ENCODE measurements around the gene POU3F2. TPM values are rescaled to one million over a fixed set of nuclear protein-coding genes. Genes with fewer than 3 reads are reported as not detected.

Gene POU3F2
- total and polyA plus RNA-seq, 9 of the 15 experiments (the other 6 are each of a cell fraction or from before 2014, with no cell fraction given), result 0.08 to 0.46 (median 0.36) TPM

DNA sequence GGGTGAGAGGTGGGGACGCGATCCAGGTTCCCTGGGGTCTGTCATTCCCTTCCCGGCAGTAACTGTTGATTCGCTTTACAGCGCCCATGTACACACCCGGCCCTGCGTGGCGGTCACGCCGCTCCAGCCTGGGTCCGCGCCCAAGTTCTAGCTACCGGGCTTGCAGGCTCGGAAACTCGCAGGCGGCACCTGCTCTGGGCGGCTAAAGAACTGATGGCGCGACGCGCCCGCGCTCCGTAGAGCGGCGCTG, 1.4 kb upstream of the POU3F2 start:
- CTCF ChIA-PET (ENCODE audit: low intra/inter-chr PET ratio), result no interaction called here
- no peak for TF ChIP-seq PML (IDR thresholded peaks at IDR 0.05; ENCODE audit: low read length)
- no peak for TF ChIP-seq HCFC1 (IDR thresholded peaks at IDR 0.05; ENCODE audit: low read depth, low read length)
- TF ChIP-seq PHF20 (IDR thresholded peaks at IDR 0.05; ENCODE audit: partially characterized antibody), result no peak
- TF ChIP-seq, protein P1, sequence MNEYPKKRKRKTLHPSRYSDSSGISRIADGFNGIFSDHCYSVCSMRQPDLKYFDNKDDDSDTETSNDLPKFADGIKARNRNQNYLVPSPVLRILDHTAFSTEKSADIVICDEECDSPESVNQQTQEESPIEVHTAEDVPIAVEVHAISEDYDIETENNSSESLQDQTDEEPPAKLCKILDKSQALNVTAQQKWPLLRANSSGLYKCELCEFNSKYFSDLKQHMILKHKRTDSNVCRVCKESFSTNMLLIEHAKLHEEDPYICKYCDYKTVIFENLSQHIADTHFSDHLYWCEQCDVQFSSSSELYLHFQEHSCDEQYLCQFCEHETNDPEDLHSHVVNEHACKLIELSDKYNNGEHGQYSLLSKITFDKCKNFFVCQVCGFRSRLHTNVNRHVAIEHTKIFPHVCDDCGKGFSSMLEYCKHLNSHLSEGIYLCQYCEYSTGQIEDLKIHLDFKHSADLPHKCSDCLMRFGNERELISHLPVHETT (CRISPR knock-in tag; conservative IDR thresholded peaks at IDR 0.05 in 1 of 2, IDR thresholded peaks at IDR 0.05 in 1 of 2), result no peak
- TF ChIP-seq TCF3 (CRISPR knock-in tag; IDR thresholded peaks at IDR 0.05), result no peak
- TF ChIP-seq HEY1 (CRISPR knock-in tag; IDR thresholded peaks at IDR 0.05; ENCODE audit: borderline replicate concordance), result no peak
- TF ChIP-seq POLR3A (IDR thresholded peaks at IDR 0.05; ENCODE audit: borderline replicate concordance, extremely low read depth, insufficient read depth, insufficient read length), result no peak
- TF ChIP-seq, protein P2, sequence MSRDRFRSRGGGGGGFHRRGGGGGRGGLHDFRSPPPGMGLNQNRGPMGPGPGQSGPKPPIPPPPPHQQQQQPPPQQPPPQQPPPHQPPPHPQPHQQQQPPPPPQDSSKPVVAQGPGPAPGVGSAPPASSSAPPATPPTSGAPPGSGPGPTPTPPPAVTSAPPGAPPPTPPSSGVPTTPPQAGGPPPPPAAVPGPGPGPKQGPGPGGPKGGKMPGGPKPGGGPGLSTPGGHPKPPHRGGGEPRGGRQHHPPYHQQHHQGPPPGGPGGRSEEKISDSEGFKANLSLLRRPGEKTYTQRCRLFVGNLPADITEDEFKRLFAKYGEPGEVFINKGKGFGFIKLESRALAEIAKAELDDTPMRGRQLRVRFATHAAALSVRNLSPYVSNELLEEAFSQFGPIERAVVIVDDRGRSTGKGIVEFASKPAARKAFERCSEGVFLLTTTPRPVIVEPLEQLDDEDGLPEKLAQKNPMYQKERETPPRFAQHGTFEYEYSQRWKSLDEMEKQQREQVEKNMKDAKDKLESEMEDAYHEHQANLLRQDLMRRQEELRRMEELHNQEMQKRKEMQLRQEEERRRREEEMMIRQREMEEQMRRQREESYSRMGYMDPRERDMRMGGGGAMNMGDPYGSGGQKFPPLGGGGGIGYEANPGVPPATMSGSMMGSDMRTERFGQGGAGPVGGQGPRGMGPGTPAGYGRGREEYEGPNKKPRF (IDR thresholded peaks at IDR 0.05; ENCODE audit: low read depth, low read length), result no peak
- TF ChIP-seq, protein P3, sequence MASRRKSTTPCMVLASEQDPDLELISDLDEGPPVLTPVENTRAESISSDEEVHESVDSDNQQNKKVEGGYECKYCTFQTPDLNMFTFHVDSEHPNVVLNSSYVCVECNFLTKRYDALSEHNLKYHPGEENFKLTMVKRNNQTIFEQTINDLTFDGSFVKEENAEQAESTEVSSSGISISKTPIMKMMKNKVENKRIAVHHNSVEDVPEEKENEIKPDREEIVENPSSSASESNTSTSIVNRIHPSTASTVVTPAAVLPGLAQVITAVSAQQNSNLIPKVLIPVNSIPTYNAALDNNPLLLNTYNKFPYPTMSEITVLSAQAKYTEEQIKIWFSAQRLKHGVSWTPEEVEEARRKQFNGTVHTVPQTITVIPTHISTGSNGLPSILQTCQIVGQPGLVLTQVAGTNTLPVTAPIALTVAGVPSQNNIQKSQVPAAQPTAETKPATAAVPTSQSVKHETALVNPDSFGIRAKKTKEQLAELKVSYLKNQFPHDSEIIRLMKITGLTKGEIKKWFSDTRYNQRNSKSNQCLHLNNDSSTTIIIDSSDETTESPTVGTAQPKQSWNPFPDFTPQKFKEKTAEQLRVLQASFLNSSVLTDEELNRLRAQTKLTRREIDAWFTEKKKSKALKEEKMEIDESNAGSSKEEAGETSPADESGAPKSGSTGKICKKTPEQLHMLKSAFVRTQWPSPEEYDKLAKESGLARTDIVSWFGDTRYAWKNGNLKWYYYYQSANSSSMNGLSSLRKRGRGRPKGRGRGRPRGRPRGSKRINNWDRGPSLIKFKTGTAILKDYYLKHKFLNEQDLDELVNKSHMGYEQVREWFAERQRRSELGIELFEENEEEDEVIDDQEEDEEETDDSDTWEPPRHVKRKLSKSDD (conservative IDR thresholded peaks at IDR 0.05; ENCODE audit: low read length), result no peak
- no peak for TF ChIP-seq NCOA4 (IDR thresholded peaks at IDR 0.05; ENCODE audit: partially characterized antibody)
- no peak for TF ChIP-seq KDM4B (IDR thresholded peaks at IDR 0.05; ENCODE audit: borderline replicate concordance in 2 of 2, low read depth in 1 of 2)
- no peak for TF ChIP-seq EZH2 (IDR thresholded peaks at IDR 0.05; ENCODE audit: borderline replicate concordance, low read depth, low read length)
- TF ChIP-seq TEAD1 (CRISPR knock-in tag; IDR thresholded peaks at IDR 0.05), result no peak
- no peak for TF ChIP-seq MECOM (CRISPR knock-in tag; IDR thresholded peaks at IDR 0.05)
- no peak for TF ChIP-seq PHF8 (IDR thresholded peaks at IDR 0.05; ENCODE audit: borderline replicate concordance, low read length)
- no peak for TF ChIP-seq ZNF444 (CRISPR knock-in tag; IDR thresholded peaks at IDR 0.05)
- TF ChIP-seq TAF1 (IDR thresholded peaks at IDR 0.05; ENCODE audit: control insufficient read depth, extremely low read depth, insufficient read depth, low read length, severe bottlenecking), result no peak

More for the DNA sequence above, 1.4 kb upstream of the POU3F2 start:
- no peaks in the 10 kb centered on the region for H3K9me1 ChIP-seq (ENCODE audit: control insufficient read depth, insufficient read depth, low read length)
- H3K4me3 ChIP-seq, result no peak overlapping the region
- FAIRE-seq, result no peak
- ATAC-seq, result no peak
- no TSS peak for BruUV-seq (replicated peaks)
- H3K27me3 ChIP-seq (ENCODE audit: control insufficient read depth in 2 of 2, insufficient read depth in 2 of 2, low read length in 2 of 2), result peaks cover 3 to 18% of the 10 kb centered on the region in 2 experiments; a peak in 3 of 5 replicates
- intact Hi-C loops (cut with micrococcal nuclease), result no loop called here
- peaks cover 0 to 50% of the 10 kb centered on the region in 2 experiments; a peak in 4 of 5 replicates for H3K4me1 ChIP-seq (replicated peaks in 1 of 2; ENCODE audit: control insufficient read depth in 2 of 2, insufficient read depth in 2 of 2, low read length in 2 of 2)
- POLR2A ChIA-PET, result interaction anchor here (0.7 kb wide), 1 partner anchor 11 kb away, joined by 3 read pairs; no protein-coding TSS in a partner anchor
- H3K36me3 ChIP-seq (ENCODE audit: control insufficient read depth, insufficient read depth, low read length), result no peaks in the 10 kb centered on the region
- in situ Hi-C loops (cut with MboI), result no loop called here
- no peak overlapping the region for H3K4me2 ChIP-seq (ENCODE audit: insufficient read depth, low read length)
- no peaks in the 10 kb centered on the region; the same call in 2 of the 3 replicates for H3K79me2 ChIP-seq (ENCODE audit: control insufficient read depth, insufficient read depth, low read length)
- H2AFZ ChIP-seq (ENCODE audit: low read depth, low read length), result no peak overlapping the region
- DNase-seq (ENCODE audit: extremely low read depth in 1 of 4, low spot score in 3 of 4), result no peak
- 95% methylated on average over 16 of the region's 26 CpGs for WGBS (ENCODE audit: insufficient coverage, low coverage, missing lambda C conversion rate)
- peaks cover 6% of the 10 kb centered on the region; the same call in 1 of the 2 replicates for H3K9me3 ChIP-seq (replicated peaks; ENCODE audit: control insufficient read depth, insufficient read depth, low read depth, low read length)
- H4K20me1 ChIP-seq (replicated peaks; ENCODE audit: control insufficient read depth, insufficient read depth, low read length), result no peaks in the 10 kb centered on the region
- H3K9ac ChIP-seq (ENCODE audit: insufficient read depth in 1 of 2, low read depth in 2 of 2, low read length in 2 of 2), result no peak overlapping the region
- no peak overlapping the region for H3K27ac ChIP-seq (ENCODE audit: extremely low read depth, low read depth, low read length)
